HEK293T (cell line): ENCODE results near the gene ENTPD1.

Experiments
- CTCF ChIA-PET: fragments of 350-600 bp; formaldehyde crosslinking; extraction: SDS; loops from one replicate; lab custom pipeline; 2021; ENCODE audit warnings: antibody characterized with exemption, inconsistent platforms; lab: Yijun Ruan, JAX
- POLR2A ChIA-PET: fragments of 350-600 bp; formaldehyde crosslinking; extraction: SDS; loops from one replicate; lab custom pipeline; 2020; ENCODE audit warnings: antibody characterized with exemption, inconsistent platforms; lab: Yijun Ruan, JAX
- DNase-seq: peaks from one replicate; pipeline ENCODE4 v3.0.0; 2012; ENCODE audit warnings: mixed read lengths; ENCODE audit errors: extremely low spot score
- ARNT ChIP-seq: fragments of 450-650 bp; IDR thresholded peaks from 2 replicates; pipeline ENCODE4 v1.6.1; 2017; ENCODE audit warnings: mild to moderate bottlenecking
- BHLHE40 ChIP-seq: fragments of 450-650 bp; IDR thresholded peaks from 2 replicates; pipeline ENCODE4 v1.6.1; 2016; ENCODE audit warnings: mild to moderate bottlenecking, moderate library complexity, borderline replicate concordance
- CTBP1 ChIP-seq: fragments of 450-650 bp; IDR thresholded peaks from 2 replicates; pipeline ENCODE4 v1.6.1; 2016; ENCODE audit warnings: borderline replicate concordance
- ELF4 ChIP-seq: fragments of 450-650 bp; IDR thresholded peaks from 2 replicates; pipeline ENCODE4 v1.6.1; 2017; ENCODE audit warnings: antibody characterized with exemption
- FOXA1 ChIP-seq: fragments of 450-650 bp; IDR thresholded peaks from 2 replicates; pipeline ENCODE4 v1.6.1; 2016; ENCODE audit warnings: mild to moderate bottlenecking
- FOXK2 ChIP-seq: fragments of 450-650 bp; IDR thresholded peaks from 2 replicates; pipeline ENCODE4 v1.6.1; 2016; ENCODE audit warnings: mild to moderate bottlenecking
- FOXM1 ChIP-seq: fragments of 450-650 bp; IDR thresholded peaks from 2 replicates; pipeline ENCODE4 v1.6.1; 2017; ENCODE audit warnings: mild to moderate bottlenecking, borderline replicate concordance
- HDGF ChIP-seq: fragments of 450-650 bp; IDR thresholded peaks from 2 replicates; pipeline ENCODE4 v1.6.1; 2017; ENCODE audit warnings: antibody characterized with exemption, borderline replicate concordance
- L3MBTL2 ChIP-seq: fragments of 450-650 bp; conservative IDR thresholded peaks from 2 replicates; pipeline ENCODE4 v1.6.1; 2016; ENCODE audit warnings: mild to moderate bottlenecking
- LEF1 ChIP-seq: fragments of 450-650 bp; IDR thresholded peaks from 2 replicates; pipeline ENCODE4 v1.6.1; 2017; ENCODE audit warnings: mild to moderate bottlenecking, borderline replicate concordance
- NFRKB ChIP-seq: fragments of 450-650 bp; IDR thresholded peaks from 2 replicates; pipeline ENCODE4 v1.6.1; 2016; ENCODE audit warnings: mild to moderate bottlenecking, moderate library complexity
- PKNOX1 ChIP-seq: fragments of 450-650 bp; IDR thresholded peaks from 2 replicates; pipeline ENCODE4 v1.6.1; 2016
- SP1 ChIP-seq: fragments of 450-650 bp; IDR thresholded peaks from 2 replicates; pipeline ENCODE4 v1.6.1; 2017
- SUZ12 ChIP-seq: fragments of 450-650 bp; IDR thresholded peaks from 2 replicates; pipeline ENCODE4 v1.6.1; 2016; ENCODE audit warnings: mild to moderate bottlenecking
- TARDBP ChIP-seq: fragments of 450-650 bp; IDR thresholded peaks from 2 replicates; pipeline ENCODE4 v1.6.1; 2016
- ZNF384 ChIP-seq: fragments of 450-650 bp; IDR thresholded peaks from 2 replicates; pipeline ENCODE4 v1.6.1; 2016

ENTPD1 gene

GRCh38 chr10:95815133-95815532 is 59.2 kb downstream of the ENTPD1 start:
- TF ChIP-seq SP1 (no peak), CTBP1 (no peak), FOXA1 (no peak), FOXK2 (no peak), PKNOX1 (no peak), SUZ12 (no peak), ELF4 (no peak), BHLHE40 (no peak), NFRKB (no peak), LEF1 (no peak), L3MBTL2 (no peak), ARNT (no peak), TARDBP (no peak), HDGF (no peak), ZNF384 (no peak)
- no peak for DNase-seq
- POLR2A ChIA-PET, result no interaction called here
- CTCF ChIA-PET, result interaction anchor here (0.9 kb wide), 1 partner anchor 121 kb away, joined by 3 read pairs; the partner anchor contains the start of gene TCTN3

- DNase-seq, result no peak
- TF ChIP-seq SP1 (no peak), HDGF (no peak), LEF1 (no peak), NFRKB (no peak), TARDBP (no peak), SUZ12 (no peak), ZNF384 (no peak), FOXM1 (no peak), PKNOX1 (no peak), ARNT (no peak), BHLHE40 (no peak), L3MBTL2 (no peak)
- POLR2A ChIA-PET, result no interaction called here
- CTCF ChIA-PET, result interaction anchor here (0.9 to 2.0 kb wide), 2 partner anchors 122 kb away, joined by 3 to 8 read pairs; partner anchors contain the start of gene TCTN3
Observed at GRCh38 chr10:95815701-95816240, 59.8 kb downstream of the ENTPD1 start.

- POLR2A ChIA-PET, result no interaction called here
Observed at GRCh38 chr10:95818010-95818409, 62.0 kb downstream of the ENTPD1 start.

GRCh38 chr10:95818668-95819067 is 62.7 kb downstream of the ENTPD1 start:
- ChIA-PET POLR2A (no interaction called here), CTCF (no interaction called here)

More at GRCh38 chr10:95818010-95818409, 62.0 kb downstream of the ENTPD1 start:
- TF ChIP-seq FOXK2, result no peak
- TF ChIP-seq FOXA1, result no peak
- no peak for TF ChIP-seq NFRKB
- no peak for TF ChIP-seq HDGF
- CTCF ChIA-PET, result interaction anchor here (2.0 kb wide), 1 partner anchor 124 kb away, joined by 8 read pairs; the partner anchor contains the start of gene TCTN3
- no peak for DNase-seq

GRCh38 chr10:95819620-95820329 is 63.8 kb downstream of the ENTPD1 start:
- TF ChIP-seq NFRKB (no peak), SP1 (no peak), FOXK2 (no peak), CTBP1 (no peak), BHLHE40 (no peak), ELF4 (no peak), TARDBP (no peak)
- ChIA-PET CTCF (no interaction called here), POLR2A (no interaction called here)
- DNase-seq, result no peak

More at GRCh38 chr10:95818668-95819067, 62.7 kb downstream of the ENTPD1 start:
- no peak for DNase-seq
- TF ChIP-seq SP1, result no peak
- TF ChIP-seq ZNF384, result no peak
- no peak for TF ChIP-seq CTBP1
- no peak for TF ChIP-seq NFRKB
- no peak for TF ChIP-seq FOXA1
- TF ChIP-seq SUZ12, result no peak
- TF ChIP-seq HDGF, result no peak
- no peak for TF ChIP-seq LEF1
- no peak for TF ChIP-seq TARDBP
- TF ChIP-seq PKNOX1, result no peak
- TF ChIP-seq FOXM1, result no peak
- no peak for TF ChIP-seq ARNT

- no peak for DNase-seq
- ChIA-PET POLR2A (interaction anchor here (0.7 kb wide), 1 partner anchor 9 kb away, joined by 5 read pairs; no protein-coding TSS in a partner anchor), CTCF (no interaction called here)
- TF ChIP-seq ELF4, result no peak
- no peak for TF ChIP-seq FOXA1
- no peak for TF ChIP-seq SP1
- no peak for TF ChIP-seq ARNT
- TF ChIP-seq CTBP1, result no peak
- no peak for TF ChIP-seq L3MBTL2
- no peak for TF ChIP-seq NFRKB
- no peak for TF ChIP-seq PKNOX1
- no peak for TF ChIP-seq BHLHE40
- TF ChIP-seq HDGF, result no peak
- no peak for TF ChIP-seq ZNF384
Observed at GRCh38 chr10:95820363-95820762, 64.4 kb downstream of the ENTPD1 start.
